CD4-positive, alpha-beta T cell treated with Interleukin-10 for 1 hour (primary cell): ENCODE data around the gene SULT2A1.
A peak's percentile ranks its signal among the peaks of the same experiment; 100 is the strongest.
"Not testable (repeated sequence)": the region's sequence is repeated elsewhere in the genome, so short reads cannot be mapped to it uniquely, and the experiment has no call there.

Source experiments
- DNase-seq: peaks from one replicate; pipeline ENCODE4 v3.0.0-alpha.2; 2020

Gene SULT2A1, protein sequence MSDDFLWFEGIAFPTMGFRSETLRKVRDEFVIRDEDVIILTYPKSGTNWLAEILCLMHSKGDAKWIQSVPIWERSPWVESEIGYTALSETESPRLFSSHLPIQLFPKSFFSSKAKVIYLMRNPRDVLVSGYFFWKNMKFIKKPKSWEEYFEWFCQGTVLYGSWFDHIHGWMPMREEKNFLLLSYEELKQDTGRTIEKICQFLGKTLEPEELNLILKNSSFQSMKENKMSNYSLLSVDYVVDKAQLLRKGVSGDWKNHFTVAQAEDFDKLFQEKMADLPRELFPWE

DNA sequence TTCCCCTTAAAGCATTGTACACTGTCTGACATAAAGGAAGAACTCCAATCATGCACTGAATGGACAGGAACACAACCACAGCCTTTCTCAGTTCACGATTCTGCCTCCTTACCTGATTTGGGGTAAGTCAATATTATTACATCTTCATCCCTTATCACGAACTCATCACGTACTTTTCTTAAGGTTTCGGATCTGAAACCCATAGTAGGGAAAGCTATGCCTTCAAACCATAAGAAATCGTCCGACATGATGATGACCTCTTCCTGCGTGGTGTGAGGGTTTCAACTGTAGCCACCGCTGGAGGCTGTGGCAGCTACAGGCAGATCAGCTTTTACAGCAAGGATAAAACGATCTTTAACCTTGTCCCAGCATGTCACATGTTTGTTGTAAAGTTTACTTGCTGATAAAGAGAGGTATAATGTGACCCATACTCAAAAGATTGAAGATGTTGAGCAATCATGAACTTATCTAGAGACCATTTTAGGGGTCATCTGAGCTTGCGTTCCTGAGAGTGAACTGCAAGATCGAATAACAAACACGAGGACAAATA is at the start of gene SULT2A1:
Gene SULT2A1, minus strand, starts transcription at position 306 of the 550 bp plus-strand sequence. Its CDS starts 58 bp downstream, at position 248.
- DNase-seq: no peak

DNA sequence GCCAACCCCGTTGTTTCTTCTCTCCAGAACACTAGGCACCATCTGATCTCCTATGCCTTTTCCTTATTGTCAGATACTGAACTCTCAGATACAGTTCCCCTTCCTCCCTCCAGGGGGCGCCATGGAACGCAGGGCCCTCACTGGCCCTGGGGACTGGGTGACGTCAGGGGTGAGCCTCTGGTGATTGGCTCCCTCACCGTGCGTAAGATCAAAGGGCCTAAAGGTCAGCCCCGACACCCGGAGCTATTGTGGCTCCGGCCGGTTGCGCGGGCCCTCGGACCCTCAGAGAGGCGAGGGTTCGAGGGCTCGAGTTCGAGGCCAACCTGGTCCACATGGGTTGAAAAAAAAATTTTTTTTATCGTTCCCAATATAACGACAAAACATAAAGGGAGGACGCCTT is 42.5 kb upstream of the SULT2A1 start:
- DNase-seq: not testable (repeated sequence)

DNA sequence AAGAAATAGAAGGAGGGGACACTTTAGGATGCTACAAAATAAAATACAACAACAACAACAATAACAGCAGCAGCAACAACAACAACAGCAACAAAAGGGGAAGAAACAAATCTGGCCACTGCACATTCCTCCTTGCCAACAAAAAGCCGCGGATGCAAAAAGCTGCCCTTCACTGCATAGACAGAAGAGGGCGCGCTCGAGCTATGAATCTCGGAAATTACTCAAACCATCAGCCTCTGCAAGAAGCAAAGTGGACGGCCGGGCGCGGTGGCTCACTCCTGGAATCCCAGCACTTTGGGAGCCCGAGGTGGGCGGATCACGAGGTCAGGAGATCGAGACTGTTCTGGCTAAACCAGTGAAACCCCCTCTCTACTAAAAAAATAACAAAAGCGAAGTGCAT is 34.0 kb upstream of the SULT2A1 start:
- DNase-seq: not testable (repeated sequence)

DNA sequence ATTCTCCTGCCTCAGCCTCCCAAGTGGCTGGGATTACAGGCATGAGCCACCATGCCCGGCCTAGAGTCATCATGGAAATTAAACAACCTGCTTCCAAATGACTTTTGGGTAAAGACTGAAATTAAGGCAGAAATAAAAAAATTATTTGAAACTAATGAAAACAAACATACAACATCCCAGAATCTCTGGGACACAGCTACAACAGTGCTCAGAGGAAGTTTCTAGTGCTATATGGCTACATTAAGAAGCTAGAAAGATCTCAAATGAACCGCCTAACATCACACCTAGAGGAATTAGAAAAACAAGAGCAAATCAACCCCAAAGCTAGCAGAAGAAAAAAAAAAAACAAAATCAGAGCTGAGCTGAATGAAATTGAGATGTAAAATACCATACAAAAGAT is 24.1 kb upstream of the SULT2A1 start:
- not testable (repeated sequence) for DNase-seq

DNA sequence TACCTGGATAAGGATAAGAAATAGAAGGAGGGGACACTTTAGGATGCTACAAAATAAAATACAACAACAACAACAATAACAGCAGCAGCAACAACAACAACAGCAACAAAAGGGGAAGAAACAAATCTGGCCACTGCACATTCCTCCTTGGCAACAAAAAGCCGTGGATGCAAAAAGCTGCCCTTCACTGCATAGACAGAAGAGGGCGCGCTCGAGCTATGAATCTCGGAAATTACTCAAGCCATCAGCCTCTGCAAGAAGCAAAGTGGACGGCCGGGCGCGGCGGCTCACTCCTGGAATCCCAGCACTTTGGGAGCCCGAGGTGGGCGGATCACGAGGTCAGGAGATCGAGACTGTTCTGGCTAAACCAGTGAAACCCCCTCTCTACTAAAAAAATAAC is 23.2 kb upstream of the SULT2A1 start:
- DNase-seq: peak; percentile 84

DNA sequence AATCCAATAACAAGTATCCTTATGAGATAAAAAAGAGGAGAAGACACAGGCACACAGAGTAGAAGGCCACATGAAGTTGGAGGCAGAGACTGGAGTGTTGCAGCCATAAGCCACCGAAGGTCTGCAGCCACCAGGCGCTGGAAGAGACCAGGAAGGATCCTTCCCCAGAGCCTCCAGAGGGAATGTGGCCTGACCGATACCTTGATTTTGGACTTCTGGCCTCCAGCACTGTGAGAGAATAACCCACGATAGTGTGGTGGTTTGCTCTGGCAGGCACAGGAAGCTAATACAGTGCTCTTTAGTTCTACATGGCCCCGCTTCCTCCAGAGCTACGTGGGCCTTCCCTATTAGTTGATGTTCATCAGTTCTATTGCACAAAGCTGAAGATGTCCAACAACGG is 15.3 kb upstream of the SULT2A1 start:
- no peak for DNase-seq

DNA sequence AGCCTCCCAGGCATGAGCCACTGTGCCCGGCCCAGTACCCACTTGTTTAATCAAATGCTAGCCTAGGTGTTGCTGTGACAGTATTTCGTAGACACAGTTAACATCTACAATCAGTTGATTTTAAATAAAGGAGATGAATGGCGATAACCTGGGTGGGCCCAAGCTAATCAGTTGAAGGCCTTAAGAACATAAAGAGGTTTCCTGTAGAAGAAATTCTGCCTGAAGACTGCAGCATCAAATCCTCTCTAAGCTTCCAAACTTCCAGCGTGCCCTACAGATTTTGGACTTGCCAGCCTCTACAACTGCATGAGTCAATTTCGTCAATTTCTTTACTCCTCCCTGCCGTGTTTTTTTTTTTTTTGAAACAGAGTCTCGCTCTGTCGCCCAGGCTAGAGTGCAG is 13.2 kb upstream of the SULT2A1 start:
- DNase-seq: no peak

DNA sequence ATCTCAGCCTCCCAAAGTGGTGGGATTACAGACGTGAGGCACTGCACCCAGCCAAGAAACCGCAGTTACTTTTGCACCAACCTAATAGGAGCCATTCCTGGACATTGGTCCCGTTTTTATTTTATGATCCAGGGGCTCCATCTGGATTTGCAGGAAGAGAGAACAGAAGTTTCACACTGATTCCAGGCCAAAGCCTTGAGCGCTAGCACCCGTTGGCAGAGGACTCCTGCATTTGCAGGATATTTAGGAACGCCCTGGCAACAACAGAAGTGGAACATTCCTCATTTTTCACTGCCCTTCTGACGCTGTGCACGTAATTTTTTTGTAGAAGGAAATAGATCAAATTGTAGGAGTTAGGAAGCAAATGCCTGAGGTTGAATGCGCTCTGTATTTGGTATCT is 11.7 kb upstream of the SULT2A1 start:
- no peak for DNase-seq

DNA sequence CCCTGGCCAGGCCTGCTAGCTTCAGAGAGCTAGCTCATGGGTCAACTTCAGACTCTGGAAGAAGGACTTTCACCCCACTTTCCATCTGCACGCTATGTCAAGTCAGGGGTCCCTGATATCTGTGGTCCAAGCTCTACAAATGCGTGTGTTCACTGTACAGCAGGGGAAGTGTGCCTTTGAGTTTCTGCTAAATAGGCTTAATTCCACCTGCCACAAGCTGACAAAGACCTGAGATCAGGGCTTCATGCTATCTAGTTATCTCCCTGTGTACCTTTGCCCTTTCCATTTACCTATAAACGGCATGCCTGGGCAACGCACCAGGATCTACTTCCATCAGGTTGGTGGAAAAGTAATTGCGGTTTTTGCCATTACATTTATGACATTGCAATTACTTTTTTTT is 10.7 kb upstream of the SULT2A1 start:
- DNase-seq: no peak

DNA sequence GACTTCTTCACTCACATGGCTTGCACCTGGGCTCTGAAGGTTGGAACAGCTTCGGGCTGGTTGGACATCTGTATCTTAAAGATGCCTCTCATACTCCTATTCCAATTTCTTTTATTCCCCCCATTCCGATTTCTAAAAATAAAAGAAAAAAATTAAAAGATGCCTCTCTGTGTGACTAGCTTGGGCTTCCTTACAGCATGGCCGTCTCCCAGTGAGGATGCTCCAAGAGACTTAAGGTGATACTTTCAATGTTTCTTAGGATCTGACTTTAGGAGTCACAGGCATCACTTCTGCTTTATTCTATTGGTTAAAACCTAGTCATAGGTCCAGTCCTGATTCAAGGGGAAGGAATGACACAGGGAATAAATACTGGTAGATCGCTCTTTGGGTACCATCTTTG is 9.9 kb upstream of the SULT2A1 start:
- no peak for DNase-seq

DNA sequence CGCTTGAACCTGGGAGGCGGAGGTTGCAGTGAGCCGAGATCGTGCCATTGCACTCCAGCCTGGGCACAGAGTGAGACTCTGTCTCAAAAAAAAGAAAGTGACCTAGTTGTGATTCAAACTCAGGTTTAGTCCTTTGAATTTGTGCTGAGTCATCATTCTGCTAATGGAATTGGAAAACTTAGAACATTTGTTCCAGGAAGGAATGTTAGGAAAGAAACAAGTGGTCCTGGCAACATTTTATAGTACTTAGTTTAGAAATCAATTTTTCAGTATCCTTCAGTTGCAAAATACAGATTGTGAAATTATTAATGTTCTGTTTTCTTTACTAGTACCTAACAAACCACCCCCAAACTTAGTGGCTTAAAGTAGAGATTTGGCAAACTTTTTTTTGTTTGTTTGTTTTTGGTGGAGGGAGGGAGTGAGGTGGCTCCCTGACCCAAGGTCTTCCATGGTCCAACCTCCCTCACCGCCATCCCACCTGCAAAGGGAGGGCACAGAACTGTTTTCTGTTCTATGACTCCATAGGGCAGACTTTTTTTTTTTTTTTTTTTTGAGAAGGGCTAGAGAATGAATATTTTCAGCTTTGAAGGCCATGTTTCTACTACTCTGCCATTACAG is 9.2 kb upstream of the SULT2A1 start:
- DNase-seq: no peak

DNA sequence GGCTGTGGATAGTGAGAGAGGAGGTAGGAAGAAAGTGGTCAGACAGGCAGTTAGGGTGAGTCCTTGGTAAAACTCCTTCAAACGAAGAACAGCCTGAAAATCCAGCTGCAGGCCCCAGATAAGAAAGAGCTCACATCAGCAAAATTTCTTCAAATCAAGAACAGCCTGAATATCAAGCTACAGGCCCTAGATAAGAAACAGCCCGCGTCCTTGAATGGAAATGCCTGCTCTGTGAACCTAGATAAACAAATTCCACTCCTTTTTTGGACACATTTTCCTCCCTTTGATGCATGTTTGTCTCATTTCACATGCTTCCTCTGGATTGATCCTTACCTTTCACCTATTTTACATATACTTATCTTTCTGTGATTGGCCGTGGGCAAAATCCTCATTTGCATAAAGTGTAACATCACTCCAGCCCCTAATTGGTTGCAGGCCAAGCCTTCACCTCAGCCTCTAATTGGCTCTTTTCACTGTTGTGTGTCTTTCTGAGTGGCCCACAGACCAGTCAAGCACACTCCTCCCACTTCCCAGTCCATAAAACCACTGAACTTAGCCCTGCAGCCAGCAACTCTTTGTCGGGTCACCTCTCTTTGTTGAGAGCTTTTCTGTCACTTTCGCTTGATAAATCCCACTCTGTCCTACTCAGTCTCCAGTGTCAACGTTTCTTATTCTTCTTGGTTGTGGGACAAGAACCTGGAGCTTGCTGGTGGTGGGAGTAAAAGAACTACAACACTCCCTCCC is 6.0 kb upstream of the SULT2A1 start:
- no peak for DNase-seq

DNA sequence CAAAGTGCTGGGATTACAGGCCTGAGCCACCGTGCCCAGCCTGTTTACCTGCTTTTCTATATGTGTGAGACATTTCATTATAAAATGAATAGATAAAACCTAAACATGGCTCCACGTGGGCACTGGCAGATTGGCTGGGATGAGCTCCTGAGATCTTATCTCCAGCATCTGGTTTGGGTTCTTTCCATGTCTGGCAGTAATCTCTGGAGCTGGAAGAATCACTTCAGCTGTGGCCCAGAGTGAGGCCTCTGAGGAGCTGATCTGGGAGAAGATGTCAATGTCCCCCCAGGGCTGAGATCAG is 5.5 kb upstream of the SULT2A1 start:
- DNase-seq: no peak

DNA sequence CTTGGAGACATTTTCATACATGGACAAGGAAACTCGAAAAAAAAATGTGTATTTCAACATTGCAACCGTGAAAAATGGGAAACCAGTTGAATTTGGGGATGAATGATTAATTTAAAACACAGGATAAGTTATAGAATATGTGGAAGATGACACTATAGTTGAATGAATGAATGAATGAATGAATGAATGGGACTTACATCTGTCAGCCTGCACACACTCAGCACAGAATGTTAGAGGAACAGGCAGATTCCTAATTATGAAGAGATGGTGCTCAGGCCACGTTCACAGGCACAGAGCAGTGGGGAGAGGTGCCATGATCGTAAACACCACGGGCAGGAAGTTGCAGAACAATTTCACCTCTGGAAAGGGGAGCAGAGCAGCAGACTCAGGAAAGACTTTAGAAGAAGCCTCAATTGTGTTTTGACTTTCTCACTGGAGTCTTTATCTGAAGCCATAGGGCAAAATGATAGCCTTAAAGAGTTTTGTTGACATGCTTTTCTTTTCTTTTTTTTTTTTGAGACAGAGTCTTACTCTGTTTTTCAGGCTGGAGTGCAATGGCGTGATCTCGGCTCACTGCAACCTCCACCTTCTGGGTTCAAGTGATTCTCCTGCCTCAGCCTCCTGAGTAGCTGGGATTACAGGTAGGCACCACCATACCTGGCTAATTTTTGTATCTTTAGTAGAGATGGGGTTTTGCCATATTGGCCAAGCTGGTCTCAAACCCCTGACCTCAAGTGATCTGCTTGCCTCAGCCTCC is 4.9 kb upstream of the SULT2A1 start:
- DNase-seq: no peak

DNA sequence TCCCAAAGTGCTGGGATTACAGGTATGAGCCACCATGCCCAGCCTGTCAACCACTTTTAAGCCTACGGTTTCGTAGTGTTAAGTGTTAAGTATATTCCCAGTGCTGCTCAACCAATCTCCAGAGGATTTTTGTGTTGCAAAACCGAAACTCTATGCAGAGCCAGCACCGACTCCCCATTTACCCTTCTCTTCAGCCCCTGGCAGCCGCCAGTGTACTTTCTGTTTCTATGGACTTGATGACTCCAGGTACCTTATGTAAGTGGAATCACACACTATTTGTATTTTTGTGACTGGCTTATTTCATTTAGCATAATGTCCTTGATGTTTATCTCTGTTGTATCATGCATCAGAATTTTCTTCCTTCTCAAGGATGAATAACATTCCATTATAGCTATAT is 1.1 kb downstream of the SULT2A1 start:
- no peak for DNase-seq

DNA sequence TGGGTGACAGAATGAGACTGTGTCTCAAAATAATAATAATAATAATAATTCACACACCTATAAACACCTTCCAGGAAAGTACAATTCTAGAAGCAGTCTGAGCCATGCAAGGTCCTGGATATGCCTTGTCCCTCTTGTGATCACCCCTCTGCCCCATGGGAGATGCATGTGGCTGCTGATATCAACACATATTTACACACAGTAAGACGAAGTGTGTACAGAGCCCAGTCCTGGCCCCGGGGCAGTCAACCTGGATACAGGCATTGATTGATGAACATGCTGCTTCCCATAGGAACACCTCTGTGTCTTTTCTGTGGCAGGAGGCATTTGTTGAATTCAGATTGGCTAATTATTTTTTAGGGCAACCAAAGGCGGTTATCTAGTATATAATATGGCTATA is 3.2 kb downstream of the SULT2A1 start:
- no peak for DNase-seq

DNA sequence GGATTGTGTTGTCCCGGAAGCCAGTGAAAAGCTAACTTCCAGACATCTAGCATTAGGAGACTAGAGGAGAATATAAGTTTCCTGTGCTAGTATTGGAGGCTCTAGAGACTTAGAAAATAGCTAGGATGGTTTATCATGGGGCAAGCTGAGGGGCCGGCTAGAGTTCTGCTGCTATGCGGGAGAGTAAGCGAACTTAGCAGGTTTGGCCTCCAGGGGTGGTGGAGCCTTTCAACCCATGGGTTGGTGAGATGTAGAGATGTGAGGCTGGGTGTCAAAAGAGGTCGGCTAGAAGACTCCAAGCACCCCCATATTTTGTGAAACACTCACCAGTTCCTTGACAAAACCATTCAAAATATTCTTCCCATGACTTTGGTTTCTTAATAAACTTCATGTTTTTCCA is 4.4 kb downstream of the SULT2A1 start:
- DNase-seq: no peak

DNA sequence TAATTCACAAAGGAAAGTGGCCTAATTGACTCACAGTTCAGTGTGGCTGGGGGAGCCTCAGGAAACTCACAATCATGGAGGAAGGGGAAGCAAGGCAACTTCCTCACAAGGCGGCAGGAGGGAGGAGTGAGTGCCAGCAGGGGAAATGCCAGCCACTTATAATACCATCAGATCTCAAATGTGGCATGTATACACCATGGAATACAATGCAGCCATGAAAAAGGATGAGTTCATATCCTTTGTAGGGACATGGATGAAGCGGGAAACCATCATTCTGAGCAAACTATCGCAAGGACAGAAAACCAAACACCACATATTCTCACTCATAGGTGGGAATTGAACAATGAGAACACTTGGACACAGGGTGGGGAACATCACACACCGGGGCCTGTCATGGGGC is 6.7 kb downstream of the SULT2A1 start:
- not testable (repeated sequence) for DNase-seq

DNA sequence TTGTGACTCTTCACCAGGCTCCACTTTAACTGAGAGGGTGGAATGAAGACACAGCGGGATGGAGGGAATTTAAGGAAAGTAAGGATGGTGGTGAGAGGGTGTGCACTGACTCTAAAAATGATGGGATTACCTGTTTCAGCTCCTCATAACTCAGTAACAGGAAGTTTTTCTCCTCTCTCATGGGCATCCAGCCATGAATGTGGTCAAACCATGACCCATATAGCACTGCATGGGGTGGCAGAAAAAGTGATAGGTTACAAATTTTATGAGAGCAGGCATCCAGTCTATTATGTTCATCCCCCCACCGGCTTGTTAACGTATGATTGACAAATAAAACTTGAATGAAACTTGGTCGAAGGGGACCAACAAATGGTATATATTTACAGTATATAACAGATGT is 7.2 kb downstream of the SULT2A1 start:
- DNase-seq: no peak

DNA sequence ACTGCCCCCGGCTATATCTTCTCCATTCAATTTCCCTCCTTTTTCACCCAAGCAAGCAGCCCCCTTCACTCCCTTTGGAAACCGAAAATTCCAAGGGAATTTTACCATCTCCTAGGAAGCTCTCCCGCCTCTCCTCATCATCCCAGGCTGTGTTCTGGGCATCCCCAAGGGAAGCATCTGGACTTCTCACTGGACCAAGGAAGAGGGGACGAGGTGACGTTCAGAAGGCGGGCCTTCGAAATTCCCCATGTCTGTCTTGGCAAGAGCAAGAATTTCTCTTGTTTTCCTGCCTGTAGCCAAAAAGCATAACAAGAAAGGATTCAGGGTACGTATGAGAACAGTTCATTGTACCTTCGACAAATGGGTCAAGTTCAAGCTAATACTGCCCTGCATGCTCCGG is 20.9 kb downstream of the SULT2A1 start:
- no peak for DNase-seq

DNA sequence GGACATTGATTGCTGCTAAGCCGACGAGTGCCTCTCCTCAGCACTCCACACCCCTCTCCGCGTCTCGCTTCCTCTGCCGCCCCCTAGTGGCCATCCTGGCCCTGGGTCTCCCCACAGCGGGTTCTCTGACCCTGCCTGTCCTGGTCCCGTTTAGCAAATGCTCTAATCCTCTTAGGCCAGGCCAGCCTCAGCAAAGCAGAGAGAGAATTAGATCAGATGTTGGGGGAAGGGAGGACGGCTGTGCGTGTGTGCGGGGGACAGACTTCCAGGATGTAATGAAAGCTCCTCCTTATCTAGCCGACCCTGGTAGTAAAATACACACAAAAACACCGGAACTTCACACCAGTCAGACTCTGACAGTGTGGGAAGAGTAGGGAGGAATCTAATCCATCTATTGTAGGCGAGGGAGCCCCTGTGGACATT is 22.6 kb downstream of the SULT2A1 start:
- DNase-seq: peak; percentile 76

DNA sequence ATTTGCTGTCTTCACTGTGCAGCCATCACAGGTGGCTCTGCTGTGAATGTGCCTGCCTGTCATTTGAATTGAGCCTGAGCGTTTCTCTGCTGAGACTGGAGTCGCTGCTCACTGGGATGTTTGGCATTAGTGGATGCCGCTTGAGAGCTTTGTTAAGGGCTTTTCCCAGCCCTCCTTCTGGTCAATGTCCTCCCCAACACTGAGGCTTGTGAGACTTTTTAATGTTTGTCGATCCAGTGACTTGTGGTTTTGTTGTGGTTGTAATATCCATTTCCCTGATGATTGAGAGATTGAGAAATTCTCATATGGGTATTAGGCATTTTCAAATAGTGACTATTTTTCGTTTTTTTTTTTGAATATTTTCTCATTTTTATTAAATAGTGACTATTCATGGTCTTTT is 24.5 kb downstream of the SULT2A1 start:
- no peak for DNase-seq

DNA sequence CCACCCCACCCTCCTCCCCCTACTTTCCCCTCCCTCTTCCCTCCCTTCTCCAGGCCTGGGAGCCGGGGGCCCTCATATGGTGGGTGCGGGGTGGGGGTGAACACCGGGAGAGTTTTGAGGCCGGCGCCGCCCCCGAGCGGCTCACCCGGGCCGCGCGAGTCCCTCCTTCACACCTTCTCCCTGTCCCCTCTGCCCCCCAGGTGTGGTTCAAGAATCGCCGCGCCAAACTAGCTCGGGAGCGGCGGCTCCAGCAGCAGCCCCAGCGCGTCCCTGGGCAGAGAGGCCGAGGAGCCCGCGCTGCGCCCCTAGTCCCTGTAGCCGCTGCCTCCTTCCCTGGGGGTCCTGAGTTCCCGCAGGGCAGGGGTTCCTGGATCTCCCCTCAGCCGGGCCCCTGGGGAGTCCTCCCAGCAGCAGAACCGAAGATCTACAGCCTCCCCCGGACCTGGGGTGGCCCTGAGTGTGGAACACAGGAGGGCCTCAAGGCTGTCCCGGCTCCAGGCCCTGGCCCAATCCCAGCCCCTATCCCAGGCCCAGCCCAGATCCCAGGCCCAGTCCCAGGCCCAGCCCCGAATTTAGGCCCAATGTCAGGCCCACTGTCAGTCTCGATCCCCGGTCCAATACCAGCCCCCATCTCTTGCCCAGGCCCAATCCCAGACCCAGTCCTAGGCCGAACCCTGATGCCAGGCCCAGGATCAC is 25.4 kb downstream of the SULT2A1 start:
- no peak for DNase-seq
